Stimulated activated CD4-positive, alpha-beta T cell treated with anti-CD3 and anti-CD28 coated beads, TNF-alpha, amount 100 ng/mL, for 4 hours (primary cell): ENCODE data around the gene IER5.
A peak's percentile ranks its signal among the peaks of the same experiment; 100 is the strongest.

ENCODE experiments used
- DNase-seq, 3 experiments: peaks; one replicate each; pipeline ENCODE4 v3.0.0-alpha.2; 2020; ENCODE audit warnings: low read depth in 3 of 3

IER5 gene

DNA sequence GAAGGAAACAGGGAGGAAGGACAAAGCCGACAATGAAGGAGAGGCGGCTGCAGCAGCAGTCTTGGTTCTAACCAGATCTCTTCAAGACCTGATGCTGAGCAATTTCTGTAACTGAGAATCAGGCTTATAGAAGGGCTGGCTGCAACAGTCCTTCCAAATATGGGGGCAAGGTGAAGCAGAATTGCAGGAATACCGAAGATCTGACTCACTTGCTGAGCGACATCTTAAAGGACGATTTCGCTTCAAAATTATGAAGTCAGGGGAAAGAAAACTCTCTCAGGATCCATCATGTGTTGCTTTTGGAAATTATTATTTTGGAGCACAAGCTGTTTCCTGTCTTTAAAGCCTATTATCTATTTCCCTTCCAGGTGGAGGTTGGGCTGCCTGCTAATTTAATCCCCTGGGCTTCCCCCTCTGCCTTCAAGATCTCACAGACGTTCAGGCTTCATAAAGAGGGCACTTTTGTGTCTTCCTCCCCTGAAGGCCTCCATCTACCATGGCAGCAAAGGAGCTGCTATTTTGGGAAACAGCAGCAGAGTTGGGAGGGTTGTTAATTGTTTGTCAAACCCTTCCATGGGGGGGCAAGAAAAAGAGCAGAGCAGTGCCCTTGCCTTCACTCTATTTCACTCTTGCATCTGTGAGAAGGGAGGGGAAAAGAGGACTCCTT is 10.8 kb upstream of the IER5 start:
- no peak for DNase-seq

DNA sequence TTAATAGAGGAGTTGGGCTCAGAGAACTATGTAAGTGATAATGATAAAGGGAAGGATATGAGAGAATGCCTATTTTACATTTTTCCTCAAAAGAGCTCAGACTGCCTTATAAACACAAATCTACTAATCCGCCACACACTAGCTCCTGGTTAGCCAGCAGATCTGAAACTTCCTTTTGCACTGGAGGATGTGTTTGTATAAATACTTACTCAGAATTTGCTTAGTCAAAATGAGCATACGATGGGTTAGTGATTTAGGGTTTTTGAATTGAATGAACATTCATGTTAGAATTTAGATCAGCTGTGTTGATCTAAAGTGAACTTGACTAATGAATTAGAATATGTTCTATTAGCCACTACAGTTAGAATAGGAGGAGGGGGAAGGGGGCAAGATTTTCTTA is 9.1 kb upstream of the IER5 start:
- no peak for DNase-seq

DNA sequence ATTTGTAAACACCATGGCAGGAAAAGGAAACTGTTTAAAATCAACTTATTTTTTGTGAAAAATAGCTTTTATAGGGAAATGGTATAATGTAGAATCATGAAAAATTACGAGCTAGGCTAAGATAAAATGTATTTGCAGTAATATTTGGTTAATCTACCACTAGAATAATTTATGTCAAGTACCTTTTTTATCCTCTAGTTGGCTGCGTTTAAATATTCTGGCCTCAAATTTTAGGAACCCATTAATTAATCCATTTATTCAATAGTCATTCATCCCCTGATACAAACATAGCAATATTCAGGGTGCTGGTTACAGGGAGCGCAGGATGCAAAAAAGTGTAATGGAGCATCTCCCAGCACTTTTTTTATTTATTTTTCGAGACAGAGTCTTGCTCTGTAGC is 8.6 kb upstream of the IER5 start:
- DNase-seq: no peak

DNA sequence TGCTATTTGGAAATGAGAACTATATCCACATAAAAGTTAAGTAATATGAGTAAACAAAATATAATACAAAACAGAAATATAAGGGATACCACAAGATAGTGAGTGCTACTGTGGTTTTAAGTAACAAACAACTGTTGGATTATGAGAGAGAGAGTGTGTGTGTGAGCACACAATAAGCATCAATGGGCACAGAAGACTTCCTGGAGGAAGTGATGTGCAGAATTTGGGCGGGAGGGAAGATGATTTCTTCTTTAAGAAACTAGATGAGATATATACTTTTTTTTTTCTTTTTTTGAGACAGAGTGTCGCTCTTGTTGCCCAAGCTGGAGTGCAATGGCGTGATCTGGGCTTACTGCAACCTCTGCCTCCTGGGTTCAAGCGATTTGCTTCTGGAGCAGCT is 7.9 kb upstream of the IER5 start:
- DNase-seq: no peak

DNA sequence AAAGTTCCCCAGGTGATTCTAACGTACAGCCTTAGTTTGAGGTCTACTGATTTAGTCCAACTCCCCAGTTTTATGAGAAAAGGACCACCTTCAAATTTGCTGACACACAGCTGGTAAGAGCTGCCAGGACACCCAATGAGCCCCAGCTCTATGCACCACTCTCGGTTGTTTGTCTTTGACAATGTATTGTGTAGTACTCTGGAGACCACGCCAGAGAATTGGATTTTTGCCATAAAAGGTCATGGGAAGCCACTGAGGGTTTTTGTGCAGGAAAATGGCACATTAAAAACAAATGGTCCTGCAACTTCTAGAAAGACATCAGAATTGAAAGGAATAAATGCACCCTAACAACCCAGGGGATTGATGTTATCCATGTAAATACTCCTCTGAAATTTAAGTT is 7.1 kb upstream of the IER5 start:
- no peak for DNase-seq

DNA sequence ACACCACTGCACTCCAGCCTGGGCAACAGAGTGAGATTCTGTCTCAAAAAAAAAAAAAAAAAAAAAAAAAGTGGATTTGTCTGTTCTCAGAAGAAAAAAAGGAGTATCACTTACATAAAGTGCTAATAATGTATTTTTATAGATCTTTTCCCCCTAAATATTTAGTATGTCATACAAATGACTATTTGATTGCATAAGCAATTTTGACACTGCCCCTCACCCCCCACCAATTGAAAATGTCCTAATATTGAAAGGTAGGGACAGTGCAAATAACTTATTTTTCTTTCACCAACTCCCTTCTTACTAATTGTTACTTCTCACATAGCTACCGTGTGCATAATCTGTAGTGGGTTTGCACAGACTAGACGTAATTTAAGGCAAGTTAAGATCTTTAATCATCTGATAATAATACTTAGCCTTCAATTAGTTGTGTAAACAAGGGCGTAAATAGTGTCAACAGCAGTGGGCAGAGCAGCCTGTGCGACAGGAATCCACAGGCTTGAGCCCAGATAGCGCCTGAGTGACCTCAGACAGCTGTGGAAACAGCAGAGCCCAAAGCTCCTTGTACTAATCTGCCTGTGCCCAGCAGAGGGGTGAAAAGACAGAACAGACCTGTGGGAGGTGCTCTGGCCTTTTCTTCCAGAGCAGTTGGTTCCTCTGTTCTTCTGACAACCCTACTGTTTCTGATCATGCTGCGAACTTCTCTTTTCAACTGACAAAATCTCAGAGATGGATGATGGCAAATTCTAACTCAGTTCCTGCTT is 4.5 kb upstream of the IER5 start:
- DNase-seq: peak in 2 of 3 experiments; percentile 21 to 41

DNA sequence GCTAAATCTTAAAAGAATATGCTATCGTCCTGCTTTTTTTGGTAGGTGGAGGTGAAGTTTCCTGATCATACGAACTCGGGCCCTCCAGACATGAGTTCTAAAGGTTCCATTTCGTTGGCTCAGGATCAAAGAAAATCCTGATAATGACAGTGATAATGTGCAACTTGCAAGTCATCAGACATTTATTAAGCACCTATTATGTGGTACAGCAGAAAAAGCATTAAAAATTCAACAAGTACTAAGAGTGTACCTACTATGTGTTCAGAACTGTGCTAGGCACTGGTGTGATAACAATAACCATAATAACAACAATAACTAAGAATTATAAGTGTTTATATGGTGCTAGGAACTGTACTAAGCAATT is 3.9 kb upstream of the IER5 start:
- no peak for DNase-seq

DNA sequence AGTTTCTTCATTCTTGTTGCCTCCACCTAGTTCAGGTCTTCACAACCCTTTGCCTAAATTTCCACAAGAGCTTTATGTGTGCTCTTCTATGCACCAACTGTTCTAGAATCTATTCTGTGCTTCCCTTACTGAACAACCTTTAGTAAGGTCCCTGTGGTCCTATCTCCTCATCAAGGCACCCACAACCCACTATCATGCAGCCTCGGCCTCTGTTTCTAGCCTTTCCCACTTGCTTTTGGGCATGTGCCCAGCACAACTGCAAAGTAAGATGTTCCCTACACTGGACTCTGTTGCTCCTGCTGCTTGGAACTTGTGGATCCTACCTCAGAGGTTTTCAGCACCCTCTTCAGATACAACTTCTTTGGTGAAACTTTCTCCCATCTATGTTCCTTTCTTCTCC is 2.4 kb upstream of the IER5 start:
- DNase-seq: no peak

DNA sequence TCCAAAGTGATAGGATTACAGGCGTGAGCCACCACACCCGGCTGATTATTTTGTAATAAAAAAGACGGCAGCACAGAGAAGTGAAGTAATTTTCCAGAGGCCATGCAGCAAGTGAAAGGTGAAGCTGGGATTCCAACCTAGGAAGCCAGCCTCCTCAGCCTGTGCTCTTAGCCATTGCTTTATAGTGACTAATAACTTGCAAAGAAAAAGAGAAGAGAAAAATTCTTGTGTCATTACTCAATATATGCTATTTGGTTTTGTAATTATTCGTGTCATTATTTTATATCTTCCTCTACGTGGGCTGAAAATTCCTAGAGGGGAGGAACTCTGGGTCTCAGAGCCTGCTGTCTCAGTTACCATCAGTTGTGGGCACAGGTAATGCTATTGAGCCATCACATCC is 1.6 kb upstream of the IER5 start:
- no peak for DNase-seq

DNA sequence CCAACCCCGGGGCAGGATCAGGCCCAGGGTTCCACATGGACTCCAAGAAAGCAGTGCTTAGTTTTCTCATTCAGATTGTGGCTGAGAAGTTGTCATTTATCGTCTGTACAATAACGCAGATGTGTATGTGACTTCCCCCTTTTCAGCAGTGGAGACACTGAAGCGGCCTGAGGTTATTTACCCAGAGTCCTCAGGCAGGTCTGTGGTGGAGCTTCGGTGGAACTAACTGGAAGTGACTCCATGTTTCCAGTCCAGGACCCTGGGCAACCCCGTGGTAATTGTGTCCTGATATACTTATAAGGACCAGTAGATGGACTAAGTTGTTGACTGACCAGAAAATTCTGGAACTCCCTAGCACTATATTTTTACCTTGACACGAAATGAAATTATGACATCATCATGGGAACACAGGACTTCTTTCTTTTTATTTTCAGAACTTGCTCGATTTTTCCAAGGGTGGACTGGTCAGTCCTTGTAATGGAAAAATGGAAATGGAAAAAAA is 1.0 kb upstream of the IER5 start:
- no peak for DNase-seq

DNA sequence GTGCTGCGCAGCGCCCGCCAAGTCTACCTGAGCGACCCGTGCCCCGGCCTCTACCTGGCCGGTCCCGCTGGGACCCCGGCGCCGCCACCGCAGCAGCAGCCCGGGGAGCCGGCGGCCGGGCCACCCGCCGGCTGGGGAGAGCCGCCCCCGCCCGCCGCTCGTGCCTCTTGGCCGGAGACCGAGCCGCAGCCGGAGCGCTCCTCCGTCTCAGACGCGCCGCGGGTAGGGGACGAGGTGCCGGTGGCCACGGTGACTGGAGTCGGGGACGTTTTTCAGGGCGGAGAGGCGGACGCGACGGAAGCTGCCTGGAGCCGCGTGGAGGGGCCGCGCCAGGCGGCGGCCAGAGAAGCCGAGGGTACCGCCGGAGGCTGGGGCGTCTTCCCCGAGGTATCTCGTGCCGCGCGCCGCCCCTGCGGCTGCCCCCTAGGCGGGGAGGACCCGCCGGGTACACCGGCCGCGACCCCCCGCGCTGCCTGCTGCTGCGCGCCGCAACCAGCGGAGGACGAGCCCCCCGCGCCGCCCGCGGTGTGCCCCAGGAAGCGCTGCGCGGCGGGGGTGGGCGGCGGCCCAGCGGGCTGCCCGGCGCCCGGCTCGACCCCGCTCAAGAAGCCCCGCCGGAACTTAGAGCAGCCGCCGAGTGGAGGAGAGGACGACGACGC is 646 bp downstream of the IER5 start:
- DNase-seq: peak in 2 of 3 experiments; percentile 13 to 28

DNA sequence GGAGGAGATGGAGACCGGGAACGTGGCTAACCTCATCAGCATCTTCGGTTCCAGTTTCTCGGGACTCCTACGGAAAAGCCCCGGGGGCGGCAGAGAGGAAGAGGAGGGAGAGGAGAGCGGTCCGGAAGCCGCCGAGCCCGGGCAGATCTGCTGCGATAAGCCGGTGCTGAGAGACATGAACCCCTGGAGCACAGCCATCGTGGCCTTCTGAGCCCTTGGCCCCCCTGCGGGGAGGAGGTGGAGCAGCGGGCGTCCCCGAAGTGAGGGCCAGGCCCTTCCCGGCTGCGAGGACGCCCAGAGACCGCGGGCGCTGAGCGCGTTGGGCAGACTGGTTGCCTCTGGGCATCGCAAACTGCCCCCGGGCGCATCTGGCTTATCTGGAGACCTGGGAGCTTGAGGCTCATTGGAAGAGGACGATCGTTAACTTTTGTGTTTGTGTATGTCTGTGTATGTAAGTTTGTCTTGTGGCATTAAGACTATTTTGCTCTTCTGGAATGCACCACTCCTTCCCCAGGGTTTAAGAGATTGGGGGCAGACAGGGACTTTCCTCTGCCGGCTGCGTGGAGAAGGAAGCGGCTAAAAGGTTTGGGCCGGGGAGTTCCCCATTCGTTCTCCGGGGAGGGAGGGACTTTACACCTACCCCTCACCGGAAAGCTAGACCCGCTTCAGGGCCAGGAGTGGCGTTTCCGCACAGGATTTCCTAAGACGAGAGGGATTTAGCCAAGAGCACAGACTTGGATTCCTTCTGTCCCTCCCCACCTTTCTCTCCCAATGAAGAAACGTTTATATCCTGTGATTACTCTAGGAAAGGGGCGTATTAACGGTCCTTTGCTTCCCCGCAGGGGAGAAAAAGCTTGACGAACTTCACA is 1.4 kb downstream of the IER5 start:
- peak; percentile 48 to 65 (median 59) for DNase-seq

DNA sequence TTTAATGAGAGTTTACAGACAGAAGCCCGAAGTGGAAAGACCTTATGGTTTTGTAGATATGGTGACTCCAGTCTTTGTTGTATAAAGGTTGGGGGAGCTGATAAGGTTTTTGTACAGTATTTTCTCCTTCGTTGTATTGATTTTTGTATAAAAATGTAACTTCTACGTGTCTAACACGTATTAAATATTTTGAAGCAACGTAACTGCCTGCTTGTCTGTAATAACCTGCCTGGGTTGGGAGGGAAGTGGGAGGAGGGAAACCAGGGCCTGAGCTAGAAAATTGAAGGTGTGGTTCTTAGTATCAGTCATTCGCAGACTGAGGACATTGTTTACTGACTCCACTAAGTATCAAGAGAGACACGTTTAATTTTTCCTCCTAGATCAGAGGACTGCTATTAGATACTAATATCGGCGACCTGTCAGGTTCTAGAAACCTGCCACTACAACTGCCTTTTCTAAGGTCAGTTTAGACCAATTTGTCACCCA is 2.2 kb downstream of the IER5 start:
- no peak for DNase-seq

DNA sequence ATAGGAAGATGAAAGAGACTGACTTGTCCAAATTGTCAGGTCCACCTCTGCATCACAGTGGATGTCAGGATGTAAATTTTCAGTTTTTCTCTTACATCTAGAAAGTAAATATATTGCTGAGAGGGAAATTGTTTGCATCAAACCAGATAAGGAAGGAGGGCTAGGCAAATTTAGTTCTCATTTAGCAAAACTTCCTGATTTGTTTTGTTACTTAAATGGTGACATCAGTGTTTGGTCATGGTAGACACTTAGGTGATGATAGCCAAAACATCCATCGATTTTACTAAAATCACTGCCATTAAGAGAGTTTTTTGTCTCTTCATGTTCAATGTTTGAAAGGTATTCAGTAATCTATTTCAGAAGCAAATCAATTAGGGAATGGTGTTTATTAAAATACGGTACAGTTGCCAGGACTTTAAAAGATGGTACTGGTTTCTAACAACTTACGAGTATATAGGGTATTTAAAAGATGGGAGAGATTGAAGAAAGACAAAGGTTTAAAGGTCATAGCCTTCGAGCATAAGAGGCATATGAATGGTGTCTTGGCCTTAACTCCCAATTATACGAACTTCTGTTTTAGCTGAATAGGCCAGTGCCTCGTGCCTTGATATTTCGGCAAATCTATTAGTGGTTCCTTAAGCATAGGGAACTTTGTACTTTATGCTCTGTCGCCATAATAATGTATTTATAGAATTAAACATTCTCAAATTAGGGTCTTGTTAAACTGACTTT is 3.0 kb downstream of the IER5 start:
- no peak for DNase-seq

DNA sequence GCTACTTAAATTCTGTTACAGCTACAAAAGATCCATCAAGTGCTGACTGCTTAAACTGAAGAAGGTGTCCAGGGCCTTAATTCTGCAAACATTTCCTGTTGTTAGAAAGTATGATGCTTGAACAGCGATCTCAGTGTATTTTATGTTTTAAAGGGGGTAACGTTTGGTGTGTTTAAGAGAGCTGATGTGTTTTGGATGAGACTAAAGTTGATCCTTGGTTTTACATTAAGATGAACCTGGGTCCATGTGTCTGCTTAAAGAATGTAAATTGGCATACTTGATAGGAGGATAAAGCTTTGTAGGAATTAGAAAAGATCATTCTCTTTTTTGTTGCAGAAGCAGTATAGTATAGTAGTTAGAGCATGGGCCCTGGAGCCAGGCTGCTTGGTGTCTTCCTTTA is 3.6 kb downstream of the IER5 start:
- DNase-seq: no peak

DNA sequence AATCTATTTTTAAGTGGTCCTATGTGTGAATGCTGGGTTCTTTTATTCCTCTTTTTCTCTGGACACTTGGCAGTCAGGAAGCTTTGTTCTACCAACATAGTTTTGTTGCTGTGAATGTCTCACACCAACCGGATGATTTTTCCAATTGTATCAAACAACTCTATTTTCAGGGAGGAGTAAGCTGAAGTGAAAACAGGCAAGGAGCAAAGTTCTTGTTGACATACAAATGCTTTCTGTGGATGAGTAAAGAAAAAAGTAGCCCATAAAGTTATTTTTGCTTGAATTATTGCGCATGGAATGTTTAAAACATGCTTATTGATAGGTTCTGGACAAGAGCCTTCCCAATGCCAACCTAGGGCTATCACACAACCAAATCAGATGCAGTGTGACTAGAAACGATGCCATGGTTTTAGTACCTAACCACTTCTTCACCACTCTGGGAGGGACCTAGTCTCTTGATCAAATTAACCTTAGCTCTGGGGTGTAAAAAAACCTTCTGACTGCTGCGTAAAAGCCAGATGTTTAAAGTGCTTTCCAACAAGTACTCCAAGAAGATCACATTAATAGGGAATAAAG is 4.5 kb downstream of the IER5 start:
- DNase-seq: no peak

DNA sequence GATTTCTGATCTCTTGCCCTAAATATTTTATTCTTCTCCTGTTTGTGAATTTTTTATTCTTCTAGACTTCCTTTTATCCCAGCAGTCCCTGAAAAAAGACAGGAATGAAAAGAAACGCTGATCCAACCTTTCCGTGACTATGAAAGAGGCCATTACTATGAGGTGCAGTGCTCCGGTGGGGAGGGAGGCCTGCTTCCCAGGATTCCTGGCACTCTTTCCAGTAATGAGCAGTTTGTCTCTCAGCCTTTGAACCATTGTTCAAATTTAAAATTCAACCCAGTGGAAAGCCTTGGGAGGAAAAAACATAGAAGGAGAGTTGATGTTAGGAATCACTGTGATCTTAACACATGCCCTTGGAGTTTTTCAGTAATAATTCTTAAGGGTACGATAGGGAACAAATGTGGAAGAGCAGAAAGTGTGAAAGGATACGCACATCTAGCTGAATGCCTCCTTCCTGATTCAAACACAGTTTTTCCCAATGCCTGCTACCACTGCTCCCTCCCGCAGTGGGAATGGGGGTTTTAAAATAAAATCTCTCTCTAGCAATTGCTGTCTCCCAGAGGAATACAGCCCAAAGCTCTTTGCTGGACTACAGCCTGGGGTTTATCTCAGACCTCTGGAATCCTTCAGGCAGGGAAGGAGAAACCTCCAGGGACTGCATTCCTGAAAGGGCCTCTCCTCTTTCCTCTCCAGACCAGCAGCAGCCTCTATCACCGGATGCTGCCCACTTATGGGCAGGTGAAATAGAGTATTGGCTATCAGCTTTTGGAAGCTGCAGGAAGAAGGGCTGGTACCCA is 6.1 kb downstream of the IER5 start:
- DNase-seq: no peak

DNA sequence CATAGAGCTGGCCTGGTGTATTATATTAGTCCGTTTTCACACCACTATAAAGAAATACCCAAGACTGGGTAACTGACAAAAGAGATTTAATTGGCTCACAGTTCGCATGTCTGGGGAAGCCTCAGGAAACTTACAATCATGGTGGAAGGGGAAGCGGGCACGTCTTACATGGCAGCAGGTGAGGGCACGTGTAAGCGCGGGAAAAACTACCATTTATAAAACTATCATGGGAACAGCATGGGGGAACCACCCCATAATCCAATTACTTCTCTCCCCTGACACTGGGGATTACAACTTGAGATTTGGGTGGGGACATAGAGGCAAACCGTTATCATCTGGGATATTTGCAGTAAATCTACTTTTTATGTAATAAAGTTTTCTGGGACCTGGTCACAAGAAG is 6.8 kb downstream of the IER5 start:
- no peak for DNase-seq

DNA sequence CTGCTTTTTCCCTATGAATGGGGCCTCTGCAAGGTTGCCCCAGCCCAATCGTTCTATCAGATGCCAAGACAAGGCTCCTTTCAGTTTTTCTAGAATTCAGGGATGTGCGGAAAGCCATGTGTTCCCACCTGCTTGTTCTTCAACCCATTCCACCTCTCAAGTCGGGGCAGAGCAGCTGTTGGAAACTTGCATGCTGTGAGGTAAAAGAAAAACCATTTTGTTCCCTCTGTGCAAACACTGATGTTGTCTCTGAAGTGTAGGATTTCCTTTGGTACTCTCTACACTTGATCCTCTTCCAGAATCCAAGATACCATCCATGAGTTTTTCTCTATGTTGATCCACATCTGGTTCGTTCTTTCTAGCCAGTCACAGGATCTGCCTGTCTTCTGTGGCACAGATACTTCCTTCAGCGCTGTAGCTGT is 7.3 kb downstream of the IER5 start:
- DNase-seq: no peak

DNA sequence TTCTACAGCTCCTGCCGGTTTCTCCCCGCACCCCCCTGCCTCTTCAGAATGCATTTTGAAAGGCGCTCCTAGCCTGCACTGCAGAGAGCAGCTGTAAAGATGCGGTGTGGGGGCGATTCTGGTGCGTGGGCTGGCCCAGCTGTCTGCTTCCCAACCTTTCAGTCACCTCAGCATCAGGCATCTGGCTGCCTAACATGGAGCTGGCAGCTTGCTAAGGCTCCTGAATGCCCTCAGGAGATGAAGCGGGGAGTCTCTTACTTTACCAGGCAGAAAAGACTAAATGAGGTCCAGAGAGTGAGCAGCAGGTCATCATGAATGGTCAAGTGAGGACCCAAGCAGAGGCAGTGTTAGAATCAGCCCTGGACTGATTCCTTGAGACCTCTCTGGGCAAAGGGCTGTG is 8.7 kb downstream of the IER5 start:
- DNase-seq: no peak
